ENCODE data around the gene AKNAD1.

Gene AKNAD1

GRCh38 chr1:108854221-108855019 is 2.5 kb downstream of the AKNAD1 start:
- peak overlapping the region in 1 of 2 donors; percentile 5 for H3K27ac ChIP-seq
- no peak for TF ChIP-seq CTCF (IDR thresholded peaks at IDR 0.05)
- DNase-seq (ENCODE audit: low spot score): no peak
- no peak overlapping the region for H3K4me3 ChIP-seq

DNA sequence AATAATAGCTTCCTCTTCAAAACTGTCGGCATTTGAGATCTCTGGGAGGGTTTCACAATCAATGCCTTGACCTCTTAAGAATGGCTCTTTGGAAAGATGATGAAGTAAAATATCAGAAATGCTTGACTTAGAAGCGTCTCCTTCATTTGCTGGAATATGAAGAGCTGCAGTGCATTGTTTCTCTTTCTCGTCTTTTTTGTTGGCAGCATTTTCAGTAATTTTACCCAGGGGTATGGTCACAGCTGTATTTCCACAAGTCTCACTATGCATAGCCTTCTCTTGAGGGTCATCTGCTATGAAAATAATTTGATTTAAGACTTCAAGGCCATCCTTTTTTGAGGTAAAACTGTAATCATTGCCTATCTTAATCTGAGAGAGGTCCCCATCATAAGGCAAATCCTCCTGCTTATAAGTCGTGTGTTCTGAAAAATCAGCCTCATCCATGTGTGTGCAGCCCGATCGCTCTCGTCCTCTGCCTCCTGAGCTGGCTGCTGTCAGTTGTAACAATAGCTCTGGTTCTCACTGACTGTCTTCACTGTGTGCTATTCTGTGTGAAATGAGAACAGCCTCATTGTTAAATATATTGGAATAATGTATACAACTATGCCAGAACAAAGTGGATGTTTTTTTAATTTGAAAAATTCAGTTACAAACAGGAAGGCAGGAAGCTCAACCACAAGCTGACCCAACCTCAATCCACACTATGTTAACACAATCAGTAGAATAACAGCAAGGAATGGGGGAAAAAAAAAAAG is 4.5 kb downstream of the AKNAD1 start:
- peak overlapping the region in 1 of 2 donors; percentile 76 for H3K27ac ChIP-seq
- H3K4me3 ChIP-seq: peak overlapping the region; percentile 38
- no peak for DNase-seq (ENCODE audit: low spot score)
- TF ChIP-seq CTCF (IDR thresholded peaks at IDR 0.05): no peak

GRCh38 chr1:108851567-108851966 is 5.3 kb downstream of the AKNAD1 start:
- H3K4me3 ChIP-seq: no peak overlapping the region
- DNase-seq (ENCODE audit: low spot score): no peak
- H3K27ac ChIP-seq: peak overlapping the region in 1 of 2 donors; percentile 54
- no peak for TF ChIP-seq CTCF (IDR thresholded peaks at IDR 0.05)

GRCh38 chr1:108850929-108851328 is 6.0 kb downstream of the AKNAD1 start:
- H3K27ac ChIP-seq: peak overlapping the region in 1 of 2 donors; percentile 54

DNA sequence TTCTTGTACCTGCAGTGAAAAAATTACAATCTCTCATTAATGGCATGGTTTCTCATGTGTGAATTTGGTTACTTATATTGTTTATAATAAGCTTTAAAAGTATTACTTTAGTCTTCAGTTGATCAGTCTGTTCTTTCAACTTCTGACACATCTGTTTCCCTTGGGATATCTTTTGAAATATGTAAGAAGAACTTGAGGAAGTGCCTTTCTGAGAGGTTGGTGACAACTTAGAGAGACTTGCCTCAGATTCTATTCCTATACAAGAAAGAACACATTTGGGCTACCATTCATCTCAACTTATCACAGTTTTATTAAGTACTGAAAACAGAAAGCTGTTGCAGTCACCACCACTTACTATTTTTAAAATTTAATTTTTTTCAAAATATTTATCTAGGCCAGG is 8.1 kb downstream of the AKNAD1 start:
- Histone ChIP-seq H3K4me3 (no peak overlapping the region), H3K27ac (no peak overlapping the region)
- no peak for DNase-seq (ENCODE audit: low spot score)
- no peak for TF ChIP-seq CTCF (IDR thresholded peaks at IDR 0.05)

More at GRCh38 chr1:108850929-108851328, 6.0 kb downstream of the AKNAD1 start:
- H3K4me3 ChIP-seq: no peak overlapping the region
- DNase-seq (ENCODE audit: low spot score): no peak
- no peak for TF ChIP-seq CTCF (IDR thresholded peaks at IDR 0.05)

DNA sequence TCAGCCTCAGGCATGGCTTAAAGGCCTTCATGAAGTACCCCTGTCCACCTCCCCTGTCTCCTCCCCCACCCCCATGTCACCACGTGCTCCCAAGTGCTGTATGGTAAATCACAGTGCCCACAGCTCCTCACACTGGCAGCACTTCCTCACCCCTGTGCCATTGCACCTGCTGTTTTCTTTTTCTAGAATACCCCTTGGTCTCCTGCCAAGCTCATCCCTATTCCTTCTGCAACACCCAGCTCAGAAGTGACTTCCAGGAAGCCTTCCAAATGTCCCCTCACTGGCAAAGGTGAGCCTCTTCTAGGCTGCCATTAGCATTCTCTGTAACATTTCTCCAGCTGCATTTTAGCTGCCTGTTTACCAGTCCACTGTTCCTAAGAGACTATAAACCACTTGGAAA is 9.4 kb downstream of the AKNAD1 start:
- TF ChIP-seq CTCF (IDR thresholded peaks at IDR 0.05): no peak
- no peak for DNase-seq (ENCODE audit: low spot score)
- no peak overlapping the region for H3K27ac ChIP-seq
- no peak overlapping the region for H3K4me3 ChIP-seq

All from coronary artery (tissue), 2 donors.